Loucy (cell line): ENCODE data around the gene RNASEH2A.

Source experiments
- H2AFZ ChIP-seq: fragments of 200-600 bp; sonication (generic); 2 replicates; pipeline ENCODE4 v1.6.0; 2016; ENCODE audit warnings: antibody characterized with exemption, mild to moderate bottlenecking, low read length, moderate library complexity
- H3F3A ChIP-seq: fragments of 200-600 bp; 2 replicates; pipeline ENCODE4 v1.6.0; 2016; ENCODE audit warnings: antibody characterized with exemption, low read depth, mild to moderate bottlenecking
- H3K27me3 ChIP-seq: fragments of 200-600 bp; sonication (generic); 2 replicates; pipeline ENCODE4 v1.6.1; 2014; ENCODE audit warnings: low read length, mild to moderate bottlenecking; ENCODE audit not compliant: insufficient read depth, poor library complexity, severe bottlenecking
- H3K36me3 ChIP-seq: fragments of 200-600 bp; sonication (generic); 2 replicates; pipeline ENCODE4 v1.6.1; 2016; ENCODE audit warnings: low read length; ENCODE audit not compliant: insufficient read depth
- H3K4me1 ChIP-seq: fragments of 200-600 bp; sonication (generic); 2 replicates; pipeline ENCODE4 v1.5.1; 2014; ENCODE audit warnings: low read length, mild to moderate bottlenecking; ENCODE audit not compliant: insufficient read depth, poor library complexity, severe bottlenecking
- H3K4me2 ChIP-seq: fragments of 200-600 bp; sonication (generic); 2 replicates; pipeline ENCODE4 v1.6.0; 2014; ENCODE audit warnings: antibody characterized with exemption, low read length, low read depth, mild to moderate bottlenecking; ENCODE audit not compliant: poor library complexity, severe bottlenecking
- H3K4me3 ChIP-seq: fragments of 200-600 bp; sonication (generic); 2 replicates; pipeline ENCODE4 v1.5.1; 2014; ENCODE audit warnings: low read length, mild to moderate bottlenecking, mixed read lengths; ENCODE audit not compliant: poor library complexity, severe bottlenecking
- H3K79me2 ChIP-seq: fragments of 200-600 bp; sonication (generic); 2 replicates; pipeline ENCODE4 v1.6.1; 2014; ENCODE audit warnings: low read length; ENCODE audit not compliant: insufficient read depth
- H3K9ac ChIP-seq: fragments of 200-600 bp; sonication (generic); 2 replicates; pipeline ENCODE4 v1.6.0; 2014; ENCODE audit warnings: mild to moderate bottlenecking, low read depth, low read length, moderate library complexity; ENCODE audit not compliant: poor library complexity, severe bottlenecking
- H3K9me2 ChIP-seq: fragments of 200-600 bp; sonication (generic); replicated peaks from 2 replicates; pipeline ENCODE4 v1.6.1; 2016; ENCODE audit warnings: low read depth, low read length, mixed read lengths
- H3K9me3 ChIP-seq: fragments of 200-600 bp; sonication (generic); 2 replicates; pipeline ENCODE4 v1.6.1; 2014; ENCODE audit warnings: mild to moderate bottlenecking, antibody characterized with exemption, low read length, low read depth; ENCODE audit not compliant: insufficient read depth
- H4K20me1 ChIP-seq: fragments of 200-600 bp; sonication (generic); 2 replicates; pipeline ENCODE4 v1.6.0; 2014; ENCODE audit warnings: antibody characterized with exemption, low read length, mild to moderate bottlenecking; ENCODE audit not compliant: insufficient read depth, poor library complexity, severe bottlenecking
- EZH2phosphoT487 ChIP-seq: fragments of 200-600 bp; IDR thresholded peaks from 2 replicates; pipeline ENCODE4 v1.6.1; 2018; ENCODE audit warnings: antibody characterized with exemption, mild to moderate bottlenecking, moderate library complexity, borderline replicate concordance
- TF ChIP-seq, protein P1 (sequence below): fragments of 200-600 bp; sonication (generic); conservative IDR thresholded peaks from 2 replicates; pipeline ENCODE4 v1.5.1; 2014; ENCODE audit warnings: mild to moderate bottlenecking, antibody characterized with exemption, low read length

The RNASEH2A gene

DNA sequence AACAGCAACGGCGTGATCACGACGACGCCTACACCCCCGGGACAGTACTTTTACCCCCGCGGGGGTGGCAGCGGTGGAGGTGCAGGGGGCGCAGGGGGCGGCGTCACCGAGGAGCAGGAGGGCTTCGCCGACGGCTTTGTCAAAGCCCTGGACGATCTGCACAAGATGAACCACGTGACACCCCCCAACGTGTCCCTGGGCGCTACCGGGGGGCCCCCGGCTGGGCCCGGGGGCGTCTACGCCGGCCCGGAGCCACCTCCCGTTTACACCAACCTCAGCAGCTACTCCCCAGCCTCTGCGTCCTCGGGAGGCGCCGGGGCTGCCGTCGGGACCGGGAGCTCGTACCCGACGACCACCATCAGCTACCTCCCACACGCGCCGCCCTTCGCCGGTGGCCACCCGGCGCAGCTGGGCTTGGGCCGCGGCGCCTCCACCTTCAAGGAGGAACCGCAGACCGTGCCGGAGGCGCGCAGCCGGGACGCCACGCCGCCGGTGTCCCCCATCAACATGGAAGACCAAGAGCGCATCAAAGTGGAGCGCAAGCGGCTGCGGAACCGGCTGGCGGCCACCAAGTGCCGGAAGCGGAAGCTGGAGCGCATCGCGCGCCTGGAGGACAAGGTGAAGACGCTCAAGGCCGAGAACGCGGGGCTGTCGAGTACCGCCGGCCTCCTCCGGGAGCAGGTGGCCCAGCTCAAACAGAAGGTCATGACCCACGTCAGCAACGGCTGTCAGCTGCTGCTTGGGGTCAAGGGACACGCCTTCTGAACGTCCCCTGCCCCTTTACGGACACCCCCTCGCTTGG is 14.1 kb upstream of the RNASEH2A start:
- no peak for TF ChIP-seq EZH2phosphoT487
- TF ChIP-seq, protein P1, sequence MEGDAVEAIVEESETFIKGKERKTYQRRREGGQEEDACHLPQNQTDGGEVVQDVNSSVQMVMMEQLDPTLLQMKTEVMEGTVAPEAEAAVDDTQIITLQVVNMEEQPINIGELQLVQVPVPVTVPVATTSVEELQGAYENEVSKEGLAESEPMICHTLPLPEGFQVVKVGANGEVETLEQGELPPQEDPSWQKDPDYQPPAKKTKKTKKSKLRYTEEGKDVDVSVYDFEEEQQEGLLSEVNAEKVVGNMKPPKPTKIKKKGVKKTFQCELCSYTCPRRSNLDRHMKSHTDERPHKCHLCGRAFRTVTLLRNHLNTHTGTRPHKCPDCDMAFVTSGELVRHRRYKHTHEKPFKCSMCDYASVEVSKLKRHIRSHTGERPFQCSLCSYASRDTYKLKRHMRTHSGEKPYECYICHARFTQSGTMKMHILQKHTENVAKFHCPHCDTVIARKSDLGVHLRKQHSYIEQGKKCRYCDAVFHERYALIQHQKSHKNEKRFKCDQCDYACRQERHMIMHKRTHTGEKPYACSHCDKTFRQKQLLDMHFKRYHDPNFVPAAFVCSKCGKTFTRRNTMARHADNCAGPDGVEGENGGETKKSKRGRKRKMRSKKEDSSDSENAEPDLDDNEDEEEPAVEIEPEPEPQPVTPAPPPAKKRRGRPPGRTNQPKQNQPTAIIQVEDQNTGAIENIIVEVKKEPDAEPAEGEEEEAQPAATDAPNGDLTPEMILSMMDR = no peak
- Histone ChIP-seq H3K79me2 (peaks cover 21% of the 10 kb centered on the region), H3K27me3 (no peaks in the 10 kb centered on the region), H3K36me3 (no peaks in the 10 kb centered on the region), H2AFZ (peak overlapping the region; percentile 78), H3K4me2 (peak overlapping the region; percentile 96), H3F3A (no peaks in the 10 kb centered on the region; the same call in 1 of the 2 replicates), H3K9me2 (no peaks in the 10 kb centered on the region), H4K20me1 (no peaks in the 10 kb centered on the region), H3K9ac (peak overlapping the region; percentile 94), H3K4me3 (peak overlapping the region; percentile 96), H3K9me3 (no peaks in the 10 kb centered on the region), H3K4me1 (peaks cover 35% of the 10 kb centered on the region)

DNA sequence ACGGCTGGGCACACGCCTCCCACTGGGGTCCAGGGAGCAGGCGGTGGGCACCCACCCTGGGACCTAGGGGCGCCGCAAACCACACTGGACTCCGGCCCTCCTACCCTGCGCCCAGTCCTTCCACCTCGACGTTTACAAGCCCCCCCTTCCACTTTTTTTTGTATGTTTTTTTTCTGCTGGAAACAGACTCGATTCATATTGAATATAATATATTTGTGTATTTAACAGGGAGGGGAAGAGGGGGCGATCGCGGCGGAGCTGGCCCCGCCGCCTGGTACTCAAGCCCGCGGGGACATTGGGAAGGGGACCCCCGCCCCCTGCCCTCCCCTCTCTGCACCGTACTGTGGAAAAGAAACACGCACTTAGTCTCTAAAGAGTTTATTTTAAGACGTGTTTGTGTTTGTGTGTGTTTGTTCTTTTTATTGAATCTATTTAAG is 13.5 kb upstream of the RNASEH2A start:
- Histone ChIP-seq H3K9me3 (no peaks in the 10 kb centered on the region), H3K79me2 (peaks cover 21% of the 10 kb centered on the region), H3K4me3 (peak overlapping the region; percentile 96), H2AFZ (peak overlapping the region; percentile 78), H3F3A (no peaks in the 10 kb centered on the region; the same call in 1 of the 2 replicates), H3K36me3 (no peaks in the 10 kb centered on the region), H3K4me1 (peaks cover 35% of the 10 kb centered on the region), H3K4me2 (peak overlapping the region; percentile 96), H3K27me3 (no peaks in the 10 kb centered on the region), H3K9me2 (no peaks in the 10 kb centered on the region), H3K9ac (peak overlapping the region; percentile 94), H4K20me1 (no peaks in the 10 kb centered on the region)
- no peak for TF ChIP-seq EZH2phosphoT487
- TF ChIP-seq, protein P1 = no peak

DNA sequence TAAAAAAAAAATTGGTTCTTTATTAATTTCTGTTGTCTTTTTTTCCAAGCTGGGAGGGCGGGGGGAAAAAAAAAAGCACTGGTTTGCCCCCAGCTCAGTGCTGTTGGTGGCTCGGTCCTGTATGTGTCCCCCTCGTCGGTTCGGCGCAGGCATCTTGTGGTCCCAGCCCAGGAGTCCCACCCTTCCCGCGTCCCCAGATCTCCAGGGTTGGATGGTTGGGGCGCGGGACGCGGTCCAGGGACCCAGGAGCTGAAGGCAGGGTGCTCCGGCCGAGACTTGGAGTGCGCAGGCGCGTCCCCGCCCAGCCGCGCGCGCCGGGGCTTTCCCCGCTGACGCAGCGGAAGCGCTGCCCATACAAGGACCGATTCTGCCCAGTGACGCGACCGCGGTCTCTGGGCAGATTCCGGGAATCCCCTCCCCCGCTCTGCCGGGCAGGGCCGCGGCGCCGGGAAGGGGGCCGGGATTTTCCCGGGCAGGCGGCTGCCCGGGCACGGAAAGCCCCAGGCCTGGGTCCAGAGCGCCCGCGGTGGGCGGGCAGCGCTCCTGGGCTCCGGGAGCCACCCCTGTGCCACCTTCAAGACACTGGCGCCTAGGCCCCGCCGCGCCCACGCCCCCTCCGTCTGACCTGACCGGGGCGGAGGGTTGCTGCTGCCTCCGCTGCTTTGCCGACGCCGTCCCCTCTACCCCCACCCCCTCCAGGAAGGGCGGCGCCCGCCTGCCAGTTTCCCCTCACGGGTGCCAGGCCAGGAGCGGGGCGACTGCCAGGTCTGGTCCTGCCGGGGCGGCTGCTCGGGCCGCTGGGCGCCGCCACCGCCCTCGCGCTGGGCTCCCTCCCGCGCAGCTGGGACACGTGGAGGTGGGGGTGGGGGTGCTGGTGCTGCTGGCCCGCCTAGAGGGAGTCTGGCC is 12.8 kb upstream of the RNASEH2A start:
- Histone ChIP-seq H3K4me3 (peak overlapping the region; percentile 96), H3K36me3 (no peaks in the 10 kb centered on the region), H3K9me2 (no peaks in the 10 kb centered on the region), H4K20me1 (no peaks in the 10 kb centered on the region), H3K4me1 (peaks cover 35% of the 10 kb centered on the region), H3K9me3 (no peaks in the 10 kb centered on the region), H2AFZ (peak overlapping the region; percentile 78), H3K9ac (peak overlapping the region; percentile 94), H3K4me2 (peak overlapping the region; percentile 96), H3K27me3 (no peaks in the 10 kb centered on the region), H3F3A (no peaks in the 10 kb centered on the region; the same call in 1 of the 2 replicates), H3K79me2 (peaks cover 21% of the 10 kb centered on the region)
- TF ChIP-seq EZH2phosphoT487 = no peak
- TF ChIP-seq, protein P1 = no peak
